Measurements from ENCODE around the gene HNRNPC.
"Not testable (repeated sequence)": the region's sequence is repeated elsewhere in the genome, so short reads cannot be mapped to it uniquely, and the experiment has no call there.

The HNRNPC gene

GRCh38 chr14:21213652-21214051, 55.6 kb downstream of the HNRNPC start:
- Histone ChIP-seq H3K4ac (ENCODE audit: low read depth, low read length) (no peak overlapping the region), H3K9ac (ENCODE audit: low read length) (no peak overlapping the region), H3K27ac (ENCODE audit: low read depth, low read length) (no peak overlapping the region), H3K36me3 (ENCODE audit: control insufficient read depth, insufficient read depth, low read length) (peaks cover 11% of the 10 kb centered on the region), H3K23ac (ENCODE audit: low read length) (no peak overlapping the region), H3K79me2 (ENCODE audit: control insufficient read depth, insufficient read depth, low read length) (peaks cover 22% of the 10 kb centered on the region), H3K18ac (ENCODE audit: low read length) (no peak overlapping the region), H3K27me3 (ENCODE audit: insufficient read depth, low read length, poor library complexity) (no peaks in the 10 kb centered on the region), H3K4me1 (ENCODE audit: control insufficient read depth, low read depth, low read length) (no peaks in the 10 kb centered on the region), H2BK120ac (ENCODE audit: low read depth, low read length) (no peak overlapping the region), H3K79me1 (ENCODE audit: low read length) (peaks cover 5% of the 10 kb centered on the region), H3K4me2 (ENCODE audit: low read length) (no peak overlapping the region), H4K8ac (ENCODE audit: low read depth, low read length) (no peak overlapping the region), H2BK15ac (replicated peaks; ENCODE audit: low read depth) (no peak overlapping the region), H2BK5ac (ENCODE audit: low read length) (no peak overlapping the region), H4K5ac (ENCODE audit: low read length) (no peak overlapping the region), H3K56ac (ENCODE audit: low read length) (no peak overlapping the region), H3K4me3 (ENCODE audit: low read length) (no peak overlapping the region), H2AK5ac (ENCODE audit: low read length) (no peak overlapping the region)
- DNase-seq, result no peak
- WGBS (ENCODE audit: extremely low coverage, insufficient coverage, low lambda C conversion rate), result no CpG with 5 or more reads among the region's 1 CpG

- peaks cover 20% of the 10 kb centered on the region for H3K79me2 ChIP-seq (ENCODE audit: control insufficient read depth, insufficient read depth, low read length)
- H3K56ac ChIP-seq (ENCODE audit: low read length); H3K9ac ChIP-seq (ENCODE audit: low read length); H3K4me3 ChIP-seq (ENCODE audit: low read length); H3K27ac ChIP-seq (ENCODE audit: low read depth, low read length); H3K27me3 ChIP-seq (ENCODE audit: insufficient read depth, low read length, poor library complexity); H3K4me2 ChIP-seq (ENCODE audit: low read length); H2BK5ac ChIP-seq (ENCODE audit: low read length); H2BK15ac ChIP-seq (replicated peaks; ENCODE audit: low read depth); DNase-seq; H2AK5ac ChIP-seq (ENCODE audit: low read length); H4K5ac ChIP-seq (ENCODE audit: low read length); H3K18ac ChIP-seq (ENCODE audit: low read length); H3K4me1 ChIP-seq (ENCODE audit: control insufficient read depth, low read depth, low read length); H3K79me1 ChIP-seq (ENCODE audit: low read length); H4K8ac ChIP-seq (ENCODE audit: low read depth, low read length); H3K23ac ChIP-seq (ENCODE audit: low read length); H3K4ac ChIP-seq (ENCODE audit: low read depth, low read length); H2BK120ac ChIP-seq (ENCODE audit: low read depth, low read length): not testable (repeated sequence)
- WGBS (ENCODE audit: extremely low coverage, insufficient coverage, low lambda C conversion rate), result no CpG with 5 or more reads among the region's 8 CpGs
- peaks cover 11% of the 10 kb centered on the region for H3K36me3 ChIP-seq (ENCODE audit: control insufficient read depth, insufficient read depth, low read length)
These were observed 56.4 kb downstream of the HNRNPC start for GRCh38 chr14:21212824-21213223.

- Histone ChIP-seq H3K27me3 (ENCODE audit: insufficient read depth, low read length, poor library complexity) (no peaks in the 10 kb centered on the region), H3K56ac (ENCODE audit: low read length) (no peak overlapping the region), H3K4ac (ENCODE audit: low read depth, low read length) (no peak overlapping the region), H3K18ac (ENCODE audit: low read length) (no peak overlapping the region), H3K9ac (ENCODE audit: low read length) (no peak overlapping the region), H3K4me2 (ENCODE audit: low read length) (no peak overlapping the region), H2BK15ac (replicated peaks; ENCODE audit: low read depth) (no peak overlapping the region), H2BK5ac (ENCODE audit: low read length) (no peak overlapping the region), H3K23ac (ENCODE audit: low read length) (no peak overlapping the region), H3K4me1 (ENCODE audit: control insufficient read depth, low read depth, low read length) (no peaks in the 10 kb centered on the region), H2AK5ac (ENCODE audit: low read length) (no peak overlapping the region), H2BK120ac (ENCODE audit: low read depth, low read length) (no peak overlapping the region), H3K36me3 (ENCODE audit: control insufficient read depth, insufficient read depth, low read length) (peaks cover 11% of the 10 kb centered on the region), H3K4me3 (ENCODE audit: low read length) (no peak overlapping the region), H3K27ac (ENCODE audit: low read depth, low read length) (no peak overlapping the region), H3K79me1 (ENCODE audit: low read length) (peaks cover 5% of the 10 kb centered on the region), H4K5ac (ENCODE audit: low read length) (no peak overlapping the region), H4K8ac (ENCODE audit: low read depth, low read length) (no peak overlapping the region), H3K79me2 (ENCODE audit: control insufficient read depth, insufficient read depth, low read length) (peaks cover 14% of the 10 kb centered on the region)
- no peak for DNase-seq
- no CpG with 5 or more reads among the region's 3 CpGs for WGBS (ENCODE audit: extremely low coverage, insufficient coverage, low lambda C conversion rate)
These were observed 57.7 kb downstream of the HNRNPC start for GRCh38 chr14:21211509-21211908.

GRCh38 chr14:21210023-21210422, 59.2 kb downstream of the HNRNPC start:
- WGBS (ENCODE audit: extremely low coverage, insufficient coverage, low lambda C conversion rate), result no CpG with 5 or more reads among the region's 1 CpG
- Histone ChIP-seq H2BK15ac (replicated peaks; ENCODE audit: low read depth) (no peak overlapping the region), H4K5ac (ENCODE audit: low read length) (no peak overlapping the region), H2BK120ac (ENCODE audit: low read depth, low read length) (no peak overlapping the region), H2AK5ac (ENCODE audit: low read length) (no peak overlapping the region), H3K79me1 (ENCODE audit: low read length) (peaks cover 5% of the 10 kb centered on the region), H3K27me3 (ENCODE audit: insufficient read depth, low read length, poor library complexity) (no peaks in the 10 kb centered on the region), H3K36me3 (ENCODE audit: control insufficient read depth, insufficient read depth, low read length) (peaks cover 11% of the 10 kb centered on the region), H3K9ac (ENCODE audit: low read length) (no peak overlapping the region), H3K4me2 (ENCODE audit: low read length) (no peak overlapping the region), H3K79me2 (ENCODE audit: control insufficient read depth, insufficient read depth, low read length) (peaks cover 6% of the 10 kb centered on the region), H2BK5ac (ENCODE audit: low read length) (no peak overlapping the region), H3K27ac (ENCODE audit: low read depth, low read length) (no peak overlapping the region), H3K4me1 (ENCODE audit: control insufficient read depth, low read depth, low read length) (no peaks in the 10 kb centered on the region), H3K23ac (ENCODE audit: low read length) (no peak overlapping the region), H3K18ac (ENCODE audit: low read length) (no peak overlapping the region), H3K4ac (ENCODE audit: low read depth, low read length) (no peak overlapping the region), H4K8ac (ENCODE audit: low read depth, low read length) (no peak overlapping the region), H3K56ac (ENCODE audit: low read length) (no peak overlapping the region), H3K4me3 (ENCODE audit: low read length) (no peak overlapping the region)
- no peak for DNase-seq

GRCh38 chr14:21209185-21209584, 60.1 kb downstream of the HNRNPC start:
- Histone ChIP-seq H2AK5ac (ENCODE audit: low read length) (no peak overlapping the region), H3K27ac (ENCODE audit: low read depth, low read length) (no peak overlapping the region), H3K4me1 (ENCODE audit: control insufficient read depth, low read depth, low read length) (no peaks in the 10 kb centered on the region), H3K9ac (ENCODE audit: low read length) (no peak overlapping the region), H2BK120ac (ENCODE audit: low read depth, low read length) (no peak overlapping the region), H4K8ac (ENCODE audit: low read depth, low read length) (no peak overlapping the region), H3K18ac (ENCODE audit: low read length) (no peak overlapping the region), H3K4me2 (ENCODE audit: low read length) (no peak overlapping the region), H3K4me3 (ENCODE audit: low read length) (no peak overlapping the region), H3K27me3 (ENCODE audit: insufficient read depth, low read length, poor library complexity) (no peaks in the 10 kb centered on the region), H2BK5ac (ENCODE audit: low read length) (no peak overlapping the region), H3K4ac (ENCODE audit: low read depth, low read length) (no peak overlapping the region), H3K23ac (ENCODE audit: low read length) (no peak overlapping the region), H3K36me3 (ENCODE audit: control insufficient read depth, insufficient read depth, low read length) (peaks cover 10% of the 10 kb centered on the region), H3K79me1 (ENCODE audit: low read length) (peaks cover 2% of the 10 kb centered on the region), H3K56ac (ENCODE audit: low read length) (no peak overlapping the region), H4K5ac (ENCODE audit: low read length) (no peak overlapping the region), H2BK15ac (replicated peaks; ENCODE audit: low read depth) (no peak overlapping the region), H3K79me2 (ENCODE audit: control insufficient read depth, insufficient read depth, low read length) (no peaks in the 10 kb centered on the region)
- no peak for DNase-seq
- WGBS (ENCODE audit: extremely low coverage, insufficient coverage, low lambda C conversion rate), result no CpG with 5 or more reads among the region's 1 CpG

- Histone ChIP-seq H3K23ac (ENCODE audit: low read length) (no peak overlapping the region), H4K8ac (ENCODE audit: low read depth, low read length) (no peak overlapping the region), H3K4ac (ENCODE audit: low read depth, low read length) (no peak overlapping the region), H3K18ac (ENCODE audit: low read length) (no peak overlapping the region), H3K4me1 (ENCODE audit: control insufficient read depth, low read depth, low read length) (no peaks in the 10 kb centered on the region), H3K27ac (ENCODE audit: low read depth, low read length) (no peak overlapping the region), H3K56ac (ENCODE audit: low read length) (no peak overlapping the region), H2BK120ac (ENCODE audit: low read depth, low read length) (no peak overlapping the region), H3K27me3 (ENCODE audit: insufficient read depth, low read length, poor library complexity) (no peaks in the 10 kb centered on the region), H4K5ac (ENCODE audit: low read length) (no peak overlapping the region), H3K79me1 (ENCODE audit: low read length) (peaks cover 2% of the 10 kb centered on the region), H3K36me3 (ENCODE audit: control insufficient read depth, insufficient read depth, low read length) (peaks cover 10% of the 10 kb centered on the region), H2BK5ac (ENCODE audit: low read length) (no peak overlapping the region), H3K4me2 (ENCODE audit: low read length) (no peak overlapping the region), H3K4me3 (ENCODE audit: low read length) (no peak overlapping the region), H2AK5ac (ENCODE audit: low read length) (no peak overlapping the region), H2BK15ac (replicated peaks; ENCODE audit: low read depth) (no peak overlapping the region), H3K9ac (ENCODE audit: low read length) (no peak overlapping the region), H3K79me2 (ENCODE audit: control insufficient read depth, insufficient read depth, low read length) (no peaks in the 10 kb centered on the region)
- no peak for DNase-seq
- WGBS (ENCODE audit: extremely low coverage, insufficient coverage, low lambda C conversion rate), result no CpG with 5 or more reads among the region's 4 CpGs
These were observed 60.7 kb downstream of the HNRNPC start for GRCh38 chr14:21208554-21208953.

Measured in mesendoderm (in vitro differentiated cells).